HCT116 (cell line): ENCODE results near the gene DIS3L2. TPM values are rescaled to one million over a fixed set of nuclear protein-coding genes. Genes with fewer than 3 reads are reported as not detected.
"Not testable (repeated sequence)": the region's sequence is repeated elsewhere in the genome, so short reads cannot be mapped to it uniquely, and the experiment has no call there.

Experiments
- ATAC-seq: fragments of 200-7000 bp; cut with Tn5 transposase; 2 replicates; pipeline ENCODE4 v1.9.1; 2020; ENCODE audit warnings: mild to moderate bottlenecking, moderate library complexity
- BruUV-seq: library from RNA; stranded (reverse); fragments of 400-500 nt; replicated peaks from 2 replicates; lab custom pipeline; 2021; lab: Mats Ljungman, UMichigan
- CTCF ChIA-PET: fragments of 300-600 bp; sonication (Branson Sonifier 250); formaldehyde crosslinking; loops from one replicate; lab custom pipeline; 2021; ENCODE audit warnings: antibody characterized with exemption; lab: Charles Lee
- POLR2A ChIA-PET: fragments of 300-600, 350-600 bp; sonication (Branson Sonifier 250); formaldehyde crosslinking; loops from one replicate; lab custom pipeline; 2021; ENCODE audit warnings: antibody characterized with exemption; lab: Charles Lee
- RAD21 ChIA-PET, 2 experiments: fragments of 300-600 bp; sonication (Branson Sonifier 250); formaldehyde crosslinking; loops; one replicate each; lab custom pipeline; 2023; ENCODE audit warnings: low total read pairs in 2 of 2; ENCODE audit not compliant: uncharacterized antibody in 2 of 2, unreplicated experiment in 2 of 2, low non-redundant PET in 1 of 2; lab: Charles Lee
- DNase-seq: peaks from one replicate; pipeline ENCODE4 v3.0.0-alpha.2; 2010; ENCODE audit warnings: low read depth, low spot score
- H2AFZ ChIP-seq: fragments of 200-600 bp; shearing (Covaris generic), sonication (generic); 2 replicates; pipeline ENCODE4 v1.6.1; 2017; ENCODE audit warnings: low read depth, mixed run types, mixed read lengths, antibody characterized with exemption, low read length; ENCODE audit not compliant: poor library complexity, severe bottlenecking
- H3K27ac ChIP-seq: 2 replicates; pipeline ENCODE4 v1.5.1; 2012; ENCODE audit warnings: low read depth, low read length
- H3K27me3 ChIP-seq: fragments of 200-600 bp; sonication (generic); 2 replicates; pipeline ENCODE4 v1.6.1; 2016; ENCODE audit warnings: mixed run types, low read length, mixed read lengths; ENCODE audit not compliant: insufficient read depth
- H3K36me3 ChIP-seq, 2 experiments: fragments of 200-500 bp in 1 of 2; fragments of 200-600 bp in 1 of 2; sonication (Bioruptor generic) in 1 of 2; sonication (generic) in 1 of 2; 2 replicates each; pipeline versions ENCODE4 v1.5.1 to v1.6.1; 2014 to 2016; ENCODE audit warnings: low read length in 2 of 2, inconsistent platforms in 1 of 2, mixed read lengths in 1 of 2, mixed run types in 1 of 2; ENCODE audit not compliant: insufficient read depth in 2 of 2, control insufficient read depth in 1 of 2
- H3K4me1 ChIP-seq, 2 experiments: fragments of 200-600 bp in 1 of 2; sonication (generic) in 1 of 2; 2 replicates each; pipeline versions ENCODE4 v1.5.1 to v1.6.1; 2012 to 2017; ENCODE audit warnings: low read length in 2 of 2, inconsistent platforms in 1 of 2, mild to moderate bottlenecking in 1 of 2, mixed read lengths in 1 of 2, mixed run types in 1 of 2, moderate library complexity in 1 of 2; ENCODE audit not compliant: insufficient read depth in 2 of 2, control insufficient read depth in 1 of 2
- H3K4me2 ChIP-seq: fragments of 200-600 bp; sonication (generic); 2 replicates; pipeline ENCODE4 v1.6.1; 2017; ENCODE audit warnings: mixed run types, low read length, mixed read lengths
- H3K4me3 ChIP-seq, 2 experiments: fragments of 200-600 bp in 1 of 2; sonication (generic) in 1 of 2; replicated peaks in 1 of 2; 2 replicates each; pipeline ENCODE4 v1.5.1; 2011 to 2016; ENCODE audit warnings: low read length in 2 of 2, control low read depth in 1 of 2, low read depth in 1 of 2, mild to moderate bottlenecking in 1 of 2, mixed read lengths in 1 of 2, mixed run types in 1 of 2
- H3K79me2 ChIP-seq: fragments of 200-600 bp; sonication (generic); 2 replicates; pipeline ENCODE4 v1.6.1; 2017; ENCODE audit warnings: mild to moderate bottlenecking, mixed run types, low read length, moderate library complexity, mixed read lengths; ENCODE audit not compliant: insufficient read depth
- H3K9ac ChIP-seq: fragments of 200-600 bp; sonication (generic); 2 replicates; pipeline ENCODE4 v1.6.1; 2016; ENCODE audit warnings: low read length, mixed read lengths
- H3K9me2 ChIP-seq: fragments of 200-600 bp; sonication (generic), shearing (Covaris generic); 2 replicates; pipeline ENCODE4 v1.6.1; 2017; ENCODE audit warnings: mixed run types, mild to moderate bottlenecking, moderate library complexity; ENCODE audit not compliant: insufficient read depth
- H3K9me3 ChIP-seq, 2 experiments: fragments of 200-500 bp in 1 of 2; fragments of 200-600 bp in 1 of 2; sonication (Bioruptor generic) in 1 of 2; sonication (generic) in 1 of 2; 2 replicates each; pipeline ENCODE4 v1.6.1; 2014 to 2017; ENCODE audit warnings: low read length in 2 of 2, mixed read lengths in 2 of 2, inconsistent platforms in 1 of 2, low read depth in 1 of 2, mild to moderate bottlenecking in 1 of 2, mixed run types in 1 of 2, moderate library complexity in 1 of 2; ENCODE audit not compliant: control insufficient read depth in 1 of 2, insufficient read depth in 1 of 2
- H4K20me1 ChIP-seq: fragments of 200-600 bp; sonication (generic), shearing (Covaris generic); 2 replicates; pipeline ENCODE4 v1.6.1; 2017; ENCODE audit warnings: mixed run types, mild to moderate bottlenecking, moderate library complexity; ENCODE audit not compliant: insufficient read depth
- CTCF ChIP-seq, 3 experiments: fragments of 200-600 bp in 1 of 3; sonication (generic) in 1 of 3; IDR thresholded peaks in 2 of 3; conservative IDR thresholded peaks in 1 of 3; 2 replicates each; pipeline ENCODE4 v1.5.1; 2012 to 2017; ENCODE audit warnings: low read depth in 2 of 3, low read length in 2 of 3, antibody characterized with exemption in 1 of 3, borderline replicate concordance in 1 of 3, control low read depth in 1 of 3, mild to moderate bottlenecking in 1 of 3, mixed read lengths in 1 of 3, mixed run types in 1 of 3, moderate library complexity in 1 of 3; ENCODE audit not compliant: insufficient read depth in 1 of 3
- ELF1 ChIP-seq: IDR thresholded peaks from 2 replicates; pipeline ENCODE4 v1.6.1; 2012; ENCODE audit warnings: low read depth, borderline replicate concordance
- EZH2phosphoT487 ChIP-seq: fragments of 200-600 bp; IDR thresholded peaks from 2 replicates; pipeline ENCODE4 v1.6.1; 2018; ENCODE audit warnings: antibody characterized with exemption, borderline replicate concordance
- POLR2AphosphoS5 ChIP-seq: IDR thresholded peaks from 2 replicates; pipeline ENCODE4 v1.6.1; 2011; ENCODE audit warnings: mild to moderate bottlenecking, low read depth, low read length, moderate library complexity
- RAD21 ChIP-seq: IDR thresholded peaks from 2 replicates; pipeline ENCODE4 v1.6.1; 2012; ENCODE audit warnings: low read depth, mild to moderate bottlenecking
- intact Hi-C: fragments of 100-400 bp; cut with micrococcal nuclease; formaldehyde crosslinking; loops from 2 replicates; pipeline ENCODE4 v1.10.0; 2022
- total RNA-seq: library from RNA; stranded (reverse); gene quantifications from one replicate; pipeline ENCODE4 v1.2.1, GENCODE V29; 2021; ENCODE audit not compliant: unreplicated experiment
- TF ChIP-seq, protein P1 (sequence below): IDR thresholded peaks from 2 replicates; pipeline ENCODE4 v1.6.1; 2012

Gene DIS3L2
- total RNA-seq, 1 experiment from 2014 or later, result 42.5 TPM

DNA sequence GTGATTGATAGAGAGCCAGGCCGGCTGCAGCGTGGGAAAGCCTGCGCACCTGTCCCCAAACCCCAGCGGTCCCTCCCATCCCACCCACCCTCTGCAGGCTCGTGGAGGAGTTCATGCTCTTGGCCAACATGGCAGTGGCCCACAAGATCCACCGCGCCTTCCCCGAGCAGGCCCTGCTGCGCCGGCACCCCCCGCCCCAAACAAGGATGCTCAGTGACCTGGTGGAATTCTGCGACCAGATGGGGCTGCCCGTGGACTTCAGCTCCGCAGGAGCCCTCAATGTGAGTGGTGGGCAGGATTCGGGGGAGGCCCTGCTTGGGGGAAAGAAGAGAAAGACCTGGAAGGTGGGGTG lies 368.2 kb downstream of the DIS3L2 start:
- POLR2A ChIA-PET, result no interaction called here
- H3K9me3 ChIP-seq, result no peaks in the 10 kb centered on the region
- H3K9ac ChIP-seq, result no peak overlapping the region
- H3K79me2 ChIP-seq, result no peaks in the 10 kb centered on the region
- RAD21 ChIA-PET, result no interaction called here
- H3K27ac ChIP-seq, result no peak overlapping the region
- intact Hi-C loops, result loop anchor here (5.0 kb wide), 1 partner anchor 113 kb away; no protein-coding TSS in a partner anchor
- H4K20me1 ChIP-seq, result no peaks in the 10 kb centered on the region
- TF ChIP-seq, protein P1, sequence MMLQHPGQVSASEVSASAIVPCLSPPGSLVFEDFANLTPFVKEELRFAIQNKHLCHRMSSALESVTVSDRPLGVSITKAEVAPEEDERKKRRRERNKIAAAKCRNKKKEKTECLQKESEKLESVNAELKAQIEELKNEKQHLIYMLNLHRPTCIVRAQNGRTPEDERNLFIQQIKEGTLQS, result no peak
- TF ChIP-seq ELF1 (no peak), POLR2AphosphoS5 (no peak)
- DNase-seq (no peak), ATAC-seq (no peak)
- H3K27me3 ChIP-seq, result no peaks in the 10 kb centered on the region
- H3K4me2 ChIP-seq, result no peak overlapping the region
- CTCF ChIA-PET, result no interaction called here
- no peaks in the 10 kb centered on the region for H3K36me3 ChIP-seq
- no peaks in the 10 kb centered on the region for H3K9me2 ChIP-seq
- H3K4me3 ChIP-seq, result no peak overlapping the region
- no peaks in the 10 kb centered on the region for H3K4me1 ChIP-seq
- BruUV-seq, result no TSS peak
- H2AFZ ChIP-seq, result no peak overlapping the region

DNA sequence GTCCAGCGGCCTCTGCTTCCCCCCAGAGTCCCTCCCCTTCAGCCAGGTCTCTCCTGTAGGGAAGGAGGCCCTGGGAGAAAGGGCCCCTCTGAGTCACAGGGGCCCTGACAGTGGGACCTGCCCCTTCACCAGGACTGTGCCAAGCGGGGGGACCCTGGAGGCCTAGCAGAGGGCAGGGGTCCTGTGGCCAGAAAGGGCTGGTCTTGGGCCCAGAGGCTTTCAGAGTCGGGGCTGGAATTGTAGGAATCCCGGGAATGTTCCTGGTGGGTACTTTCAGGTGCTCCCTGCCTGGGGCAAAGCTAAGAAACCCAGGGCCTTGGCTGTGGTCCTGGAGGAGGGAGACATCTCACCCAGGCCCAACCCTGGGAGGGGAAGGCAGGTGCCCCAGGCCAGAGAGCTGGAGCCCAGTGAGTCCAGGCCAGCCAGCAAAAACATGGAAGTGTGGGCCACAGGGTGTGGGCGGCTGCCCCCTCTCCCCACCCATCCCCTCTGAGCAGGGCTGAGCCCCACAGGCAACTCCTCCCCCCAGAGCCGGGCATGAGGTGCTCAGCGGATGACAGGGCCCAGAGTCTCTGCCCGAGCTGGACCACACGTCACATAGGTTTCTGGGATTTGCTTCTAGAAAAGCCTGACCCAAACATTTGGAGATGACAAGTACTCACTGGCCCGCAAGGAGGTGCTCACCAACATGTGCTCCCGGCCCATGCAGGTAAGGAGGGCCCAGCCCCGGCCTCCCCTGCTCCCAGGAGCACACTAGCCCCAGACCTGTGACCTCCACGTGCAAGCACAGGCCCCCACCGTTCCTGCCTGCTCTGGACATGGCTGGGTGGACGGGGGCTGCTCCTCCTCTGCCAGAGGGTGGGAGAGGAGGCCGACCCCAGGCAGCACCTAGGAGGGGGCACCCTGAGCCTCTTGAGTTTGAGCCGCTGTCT lies 368.8 kb downstream of the DIS3L2 start:
- no peak overlapping the region for H3K27ac ChIP-seq
- no peak for ATAC-seq
- no peaks in the 10 kb centered on the region for H3K9me2 ChIP-seq
- H4K20me1 ChIP-seq, result no peaks in the 10 kb centered on the region
- no peaks in the 10 kb centered on the region for H3K9me3 ChIP-seq
- H3K4me3 ChIP-seq, result no peak overlapping the region
- H2AFZ ChIP-seq, result no peak overlapping the region
- DNase-seq, result no peak
- H3K4me1 ChIP-seq, result no peaks in the 10 kb centered on the region
- ChIA-PET CTCF (no interaction called here), POLR2A (no interaction called here), RAD21 (no interaction called here)
- intact Hi-C loops, result no loop called here
- no peak overlapping the region for H3K9ac ChIP-seq
- no peak overlapping the region for H3K4me2 ChIP-seq
- TF ChIP-seq CTCF (IDR thresholded peaks at IDR 0.05 in 2 of 3, conservative IDR thresholded peaks at IDR 0.05 in 1 of 3; ENCODE audit: borderline replicate concordance in 1 of 3, insufficient read depth in 1 of 3, low read depth in 2 of 3, low read length in 2 of 3) (no peak), EZH2phosphoT487 (no peak), RAD21 (no peak), POLR2AphosphoS5 (no peak)
- TF ChIP-seq, protein P1, result no peak
- H3K36me3 ChIP-seq, result no peaks in the 10 kb centered on the region
- no peaks in the 10 kb centered on the region for H3K79me2 ChIP-seq
- no TSS peak for BruUV-seq
- H3K27me3 ChIP-seq, result no peaks in the 10 kb centered on the region

DNA sequence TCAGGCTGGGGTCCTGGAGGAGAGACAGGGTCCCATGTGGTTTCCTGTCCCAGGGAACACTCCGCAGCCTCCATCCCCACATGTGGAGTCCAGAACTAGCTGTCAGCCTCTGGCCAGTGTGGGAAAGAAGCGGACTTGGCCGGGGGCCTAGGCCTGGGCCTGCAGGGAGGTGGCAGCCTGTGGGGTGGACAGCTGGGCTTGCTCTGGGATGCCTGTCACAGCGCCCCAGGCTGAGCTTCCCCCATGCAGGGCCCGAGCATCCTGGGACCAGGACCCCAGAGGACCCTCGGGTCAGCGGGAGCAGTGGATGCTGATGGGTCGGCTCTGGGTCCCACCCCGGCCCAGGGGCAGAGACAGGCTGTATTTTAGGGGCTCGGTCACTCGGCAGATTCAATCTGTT lies 369.5 kb downstream of the DIS3L2 start:
- CTCF ChIA-PET, H4K20me1 ChIP-seq, H3K36me3 ChIP-seq, H3K27me3 ChIP-seq, H3K4me2 ChIP-seq, H3K9me2 ChIP-seq, H3K9me3 ChIP-seq, H3K79me2 ChIP-seq, H2AFZ ChIP-seq, H3K27ac ChIP-seq, intact Hi-C loops, DNase-seq, H3K4me1 ChIP-seq, RAD21 ChIA-PET, H3K9ac ChIP-seq, POLR2A ChIA-PET, BruUV-seq, H3K4me3 ChIP-seq, ATAC-seq: not testable (repeated sequence)
